ENCODE measurements around the gene HAGHL.
A peak's percentile ranks its signal among the peaks of the same experiment; 100 is the strongest.
"Not testable (repeated sequence)": the region's sequence is repeated elsewhere in the genome, so short reads cannot be mapped to it uniquely, and the experiment has no call there.

The HAGHL gene

GRCh38 chr16:689175-689897, 37.6 kb upstream of the HAGHL start:
- no peak for ATAC-seq

GRCh38 chr16:691242-691641, 35.7 kb upstream of the HAGHL start:
- not testable (repeated sequence) for ATAC-seq

DNA sequence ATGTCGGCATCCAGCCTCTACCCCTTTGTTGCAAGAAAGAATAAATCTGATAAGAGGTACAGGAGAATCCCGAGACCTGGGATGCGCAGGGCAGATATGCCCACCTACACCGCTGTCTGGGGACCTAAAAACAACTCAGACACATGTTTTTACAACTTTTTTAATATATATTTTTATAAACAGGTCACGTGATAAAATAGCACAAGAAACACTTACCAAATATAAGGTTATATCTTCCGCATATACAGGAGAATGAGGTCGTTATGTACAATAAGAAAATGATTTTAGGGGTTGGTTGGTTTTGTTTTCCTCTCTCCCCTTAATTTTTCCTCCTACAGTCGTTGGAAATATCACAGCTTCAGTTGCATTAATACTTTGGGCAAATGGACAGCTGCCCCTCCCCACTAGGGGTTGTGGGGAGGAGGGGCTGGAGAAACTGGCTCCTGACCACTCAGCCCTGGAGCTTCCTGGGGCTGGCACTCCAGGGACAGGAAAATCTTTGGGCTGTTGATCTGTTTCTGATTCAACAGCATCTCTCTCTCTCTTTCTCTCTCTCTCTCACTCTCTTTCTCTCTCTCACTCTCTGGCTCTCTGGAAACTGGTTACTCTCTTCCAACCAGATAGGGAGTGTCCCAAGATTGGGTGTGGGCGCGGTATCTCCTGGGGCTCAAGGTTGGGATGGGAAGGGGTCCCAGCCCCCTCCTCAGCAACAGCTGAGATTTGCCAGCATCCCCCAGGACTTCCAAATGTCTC, 34.4 kb upstream of the HAGHL start:
- ATAC-seq: no peak

DNA sequence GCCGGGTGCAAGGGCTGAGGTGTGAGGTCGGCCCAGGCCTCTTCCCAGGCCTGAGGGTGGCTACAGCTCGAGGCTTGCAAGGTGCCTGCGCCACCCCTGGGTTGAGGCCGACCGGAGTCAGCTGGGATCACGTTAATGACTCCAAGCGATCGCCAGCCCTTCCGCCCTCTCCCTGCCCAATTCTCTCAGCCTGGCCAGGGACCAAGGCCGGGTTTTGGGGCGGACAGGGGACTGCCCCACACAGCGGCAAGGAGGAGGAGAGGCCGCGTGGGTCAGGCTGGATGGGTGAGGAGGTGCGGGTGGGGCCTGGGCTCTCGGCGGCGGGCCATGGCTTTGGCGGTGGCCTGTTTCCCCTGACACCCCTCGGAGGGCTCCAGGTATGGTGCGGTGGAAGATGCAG, 33.5 kb upstream of the HAGHL start:
- no peak for ATAC-seq

DNA sequence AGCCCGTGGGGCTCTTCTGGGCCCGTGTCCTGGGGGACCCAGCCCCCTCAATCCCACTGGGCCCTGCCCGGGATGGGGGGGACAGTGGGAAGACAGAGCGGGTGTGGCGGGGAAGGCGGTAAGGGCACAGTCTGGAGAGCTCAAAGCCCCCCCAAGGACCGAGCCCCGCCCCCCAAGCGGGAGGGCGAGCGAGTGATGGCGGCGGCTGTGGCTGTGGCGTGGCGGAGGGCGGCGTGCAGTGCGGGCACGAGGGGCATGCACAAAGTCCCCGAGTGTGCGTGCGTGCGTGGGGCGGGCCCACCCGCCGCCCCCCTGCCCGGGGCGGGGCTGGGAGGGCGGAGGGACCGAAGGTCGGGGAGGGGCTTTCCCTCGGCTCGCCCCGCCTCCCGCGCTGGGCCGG, 33.1 kb upstream of the HAGHL start:
- no peak for ATAC-seq

GRCh38 chr16:694187-694862, 32.6 kb upstream of the HAGHL start:
- no peak for ATAC-seq

GRCh38 chr16:694863-695354, 32.0 kb upstream of the HAGHL start:
- ATAC-seq: no peak

DNA sequence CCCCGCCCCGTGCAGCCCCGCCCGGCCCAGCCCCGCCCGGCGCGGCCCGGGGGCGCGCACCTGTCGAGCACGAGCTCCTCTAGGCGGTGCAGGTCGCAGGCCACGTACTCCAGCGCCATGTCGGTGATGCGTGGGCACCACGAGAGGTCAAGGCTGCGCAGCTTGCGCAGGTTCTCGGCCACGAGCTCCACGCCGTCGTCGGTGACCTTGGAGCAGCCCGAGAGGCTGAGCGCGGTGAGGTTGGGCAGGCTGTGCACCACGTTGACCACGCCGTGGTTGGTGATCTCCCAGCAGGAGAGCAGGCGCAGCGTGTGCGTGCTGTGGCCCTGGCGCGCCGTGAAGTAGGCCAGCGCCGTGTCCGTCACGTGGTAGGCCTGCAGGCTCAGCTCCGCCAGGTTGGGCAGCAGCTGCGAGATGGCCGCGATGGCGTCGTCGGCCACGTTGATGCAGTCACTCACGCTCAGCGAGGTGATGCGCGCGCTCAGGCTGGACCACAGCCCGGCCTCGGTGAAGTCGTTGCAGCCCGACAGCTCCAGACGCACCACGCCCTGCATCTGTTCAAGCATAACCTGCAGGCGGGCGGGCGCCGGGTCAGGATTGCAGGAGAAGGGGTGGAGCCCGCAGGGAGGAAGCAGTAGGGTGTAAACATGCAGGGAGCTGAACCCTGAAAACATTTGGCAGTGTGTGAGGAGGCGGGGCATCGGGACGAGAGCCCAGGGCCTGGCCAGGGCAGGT, 31.4 kb upstream of the HAGHL start:
- ATAC-seq: peak; percentile 82 to 85

DNA sequence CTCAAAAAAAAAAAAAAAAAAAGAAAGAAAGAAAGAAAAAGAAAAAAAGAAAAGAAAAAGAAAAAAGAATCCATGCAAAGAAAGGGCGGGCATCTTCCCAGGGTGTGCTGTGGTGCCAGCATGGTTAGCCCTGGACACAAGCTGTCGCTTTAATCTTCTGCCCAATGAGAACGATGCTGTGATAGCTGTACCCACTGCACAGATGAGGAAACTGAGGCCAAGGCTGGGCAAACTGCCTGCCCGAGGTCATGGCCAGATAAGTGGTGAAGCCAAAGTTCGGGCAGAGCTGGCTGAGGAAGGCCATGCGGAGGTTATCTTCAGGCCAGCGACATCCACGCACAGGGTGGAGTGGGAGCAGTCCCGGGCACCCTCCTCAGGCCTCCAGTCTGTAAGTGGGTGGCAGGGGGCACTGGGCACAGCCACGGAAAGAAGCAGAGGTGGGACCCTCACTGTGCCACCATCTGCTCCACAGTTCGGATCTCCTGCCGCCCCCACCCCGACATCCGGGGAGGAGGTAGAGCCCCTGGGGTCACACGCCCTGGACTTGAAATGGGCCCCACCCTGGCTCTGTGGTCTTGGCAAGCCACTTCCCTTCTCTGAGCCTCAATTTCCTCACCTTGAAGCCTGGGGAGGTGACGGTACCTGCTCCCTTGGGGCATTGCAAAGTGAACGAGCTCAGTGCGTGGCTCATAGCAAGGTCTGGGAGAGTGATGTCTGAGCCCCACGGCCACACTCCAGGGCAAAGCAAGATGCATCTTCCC, 27.8 kb upstream of the HAGHL start:
- ATAC-seq: no peak

DNA sequence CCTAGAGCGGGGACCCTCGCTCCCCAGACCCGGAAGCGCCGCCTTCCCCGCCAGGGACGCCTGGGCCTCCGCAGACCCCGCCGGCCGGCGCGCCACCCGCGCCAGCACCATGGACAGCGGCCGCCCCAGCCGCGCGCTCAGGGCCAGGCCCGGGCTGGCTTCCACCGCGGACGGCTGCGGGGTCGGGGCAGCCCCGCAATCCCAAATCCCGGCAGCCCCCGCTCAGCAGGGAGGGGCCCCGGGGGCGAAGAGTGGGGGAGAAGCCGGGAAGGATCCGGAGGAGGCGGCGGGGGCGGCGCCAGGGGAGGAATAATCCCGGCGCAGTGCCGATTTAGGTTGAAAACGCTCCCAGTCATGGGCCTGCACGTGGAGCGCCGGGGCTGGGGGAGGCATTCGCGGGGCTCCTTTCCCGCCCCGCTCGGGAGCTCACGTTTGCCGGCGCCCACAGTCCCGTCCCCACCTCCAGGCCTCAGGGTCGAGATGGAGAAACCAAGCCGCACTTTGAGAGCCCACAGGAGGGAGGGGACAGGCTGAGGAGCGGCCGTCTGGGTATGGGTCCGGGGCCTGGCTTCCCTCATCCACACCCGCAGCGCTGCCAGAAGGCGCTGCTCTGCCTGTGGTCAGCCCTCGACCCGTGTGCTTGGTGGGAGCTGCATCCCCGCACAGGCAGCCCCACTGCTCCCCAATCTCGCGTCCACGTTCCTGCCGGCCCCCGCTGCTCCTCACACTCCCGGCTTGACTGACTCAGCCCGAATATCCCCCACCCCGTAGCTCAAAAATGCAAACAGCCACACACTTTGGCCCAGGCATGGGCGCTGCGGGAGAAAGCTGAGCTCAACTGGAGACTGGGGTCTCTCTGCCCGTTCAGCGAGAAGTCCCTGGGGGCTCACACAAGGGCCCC, 26.0 kb upstream of the HAGHL start:
- ATAC-seq: peak; percentile 64 to 71

DNA sequence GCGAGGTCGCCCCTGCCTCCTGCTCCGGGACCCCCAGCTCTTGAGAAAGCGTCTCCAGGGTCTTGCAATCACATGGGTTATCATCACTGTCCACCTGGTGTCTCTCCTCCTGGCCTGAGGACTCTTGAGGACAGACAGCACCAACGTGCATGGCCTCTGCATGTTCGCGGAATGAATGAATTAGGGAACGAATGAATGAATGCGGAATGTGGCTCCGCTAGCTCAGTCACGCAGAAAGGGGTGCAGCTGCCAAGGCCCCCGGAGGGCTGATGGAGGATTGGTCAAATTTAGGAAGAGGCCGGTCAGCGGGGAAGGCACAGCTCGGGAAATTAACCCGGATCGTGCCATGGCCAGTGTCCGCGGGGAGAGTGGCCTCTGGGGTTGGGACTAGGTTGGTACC, 24.6 kb upstream of the HAGHL start:
- ATAC-seq: no peak

GRCh38 chr16:703406-703805, 23.5 kb upstream of the HAGHL start:
- no peak for ATAC-seq

GRCh38 chr16:704047-704446, 22.9 kb upstream of the HAGHL start:
- ATAC-seq: no peak

DNA sequence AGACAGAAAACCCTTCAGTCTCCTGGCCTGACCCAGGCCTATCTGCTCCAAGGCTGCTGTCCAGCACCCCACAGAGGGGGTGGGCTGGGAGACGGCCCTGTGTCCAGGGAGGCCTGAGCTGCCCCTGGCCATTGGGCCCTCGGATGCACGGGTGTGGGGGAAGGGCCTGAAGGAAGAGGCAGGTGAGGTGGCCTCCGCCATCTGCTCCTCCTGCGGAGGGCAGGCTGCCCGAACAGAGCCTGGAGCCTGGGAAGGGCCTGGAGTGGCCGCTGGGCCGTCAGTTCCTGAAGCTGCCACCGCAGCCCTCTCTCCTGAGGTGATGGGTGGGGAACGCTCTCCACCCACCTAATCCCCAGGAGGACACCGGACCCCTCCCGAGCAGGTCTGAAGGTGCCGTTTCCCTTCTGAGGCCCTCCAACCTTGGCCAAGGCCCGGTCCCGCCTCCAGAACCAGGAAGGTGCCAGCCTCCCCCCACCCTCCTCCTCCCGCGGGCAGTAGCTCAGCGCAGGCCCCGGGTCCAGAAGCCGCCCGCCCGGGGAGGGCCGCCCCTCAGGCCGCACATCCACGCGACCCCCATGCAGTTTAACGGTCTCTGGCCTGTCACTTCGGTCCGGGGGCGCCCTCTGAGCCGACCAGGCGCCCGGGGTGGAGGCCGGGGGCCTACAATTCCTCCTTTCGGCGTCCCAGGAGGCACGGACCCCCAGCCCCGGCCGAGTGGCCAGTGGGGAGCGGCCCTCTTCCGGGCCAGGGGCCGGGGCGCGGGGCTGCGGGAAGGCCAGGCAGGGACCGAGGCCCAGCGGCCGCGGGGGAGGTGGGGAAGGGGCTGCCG, 22.1 kb upstream of the HAGHL start:
- ATAC-seq: no peak

- ATAC-seq: no peak
These were observed 21.3 kb upstream of the HAGHL start, which contains the start of gene FBXL16 for GRCh38 chr16:705431-706188. TSS of gene FBXL16 (minus strand) at chr16:705801. CDS start at chr16:697405, 8,396 bp downstream.

DNA sequence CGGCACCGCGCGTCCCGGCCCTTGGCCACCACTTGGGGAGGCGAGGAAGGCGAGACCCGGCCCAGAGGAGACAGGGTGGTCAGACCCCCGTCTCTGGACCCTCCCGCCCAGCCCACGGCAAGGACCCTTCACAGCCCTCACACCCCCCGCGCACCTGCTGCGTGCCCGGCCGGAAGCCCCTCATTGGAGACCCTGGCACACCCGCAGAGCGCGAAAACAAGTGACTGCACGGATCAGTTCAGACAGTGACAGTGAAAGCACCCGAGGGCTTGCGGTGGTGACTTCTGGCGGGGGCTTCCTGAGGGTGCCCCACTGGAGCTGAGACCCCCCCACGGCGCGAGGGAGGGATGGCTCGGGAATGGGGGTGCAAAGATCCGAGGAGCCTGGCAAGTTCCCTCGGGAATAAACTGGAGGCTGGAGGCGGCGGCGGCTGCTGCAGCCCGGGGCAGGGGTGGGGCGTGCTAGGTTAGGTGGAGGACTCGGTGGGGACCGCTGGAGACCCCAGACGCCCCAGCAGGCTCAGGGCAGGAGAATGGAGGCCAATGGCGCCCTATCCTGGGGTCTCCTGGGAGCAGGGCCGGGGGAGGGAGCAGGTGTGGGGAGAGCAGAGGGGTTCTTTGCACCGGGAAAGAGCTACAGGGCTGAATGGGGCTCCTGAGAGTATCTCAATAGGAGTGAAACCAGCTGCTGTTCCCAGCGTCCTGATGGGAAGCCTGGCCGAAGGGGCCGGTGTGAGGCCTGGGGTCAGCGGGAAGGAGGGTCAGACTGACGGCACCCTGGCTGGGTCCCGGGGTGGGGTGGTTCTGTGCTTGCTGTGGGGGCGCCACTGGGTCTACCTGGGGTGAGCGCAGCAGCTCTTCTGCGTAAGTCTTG, 20.5 kb upstream of the HAGHL start:
- no peak for ATAC-seq

DNA sequence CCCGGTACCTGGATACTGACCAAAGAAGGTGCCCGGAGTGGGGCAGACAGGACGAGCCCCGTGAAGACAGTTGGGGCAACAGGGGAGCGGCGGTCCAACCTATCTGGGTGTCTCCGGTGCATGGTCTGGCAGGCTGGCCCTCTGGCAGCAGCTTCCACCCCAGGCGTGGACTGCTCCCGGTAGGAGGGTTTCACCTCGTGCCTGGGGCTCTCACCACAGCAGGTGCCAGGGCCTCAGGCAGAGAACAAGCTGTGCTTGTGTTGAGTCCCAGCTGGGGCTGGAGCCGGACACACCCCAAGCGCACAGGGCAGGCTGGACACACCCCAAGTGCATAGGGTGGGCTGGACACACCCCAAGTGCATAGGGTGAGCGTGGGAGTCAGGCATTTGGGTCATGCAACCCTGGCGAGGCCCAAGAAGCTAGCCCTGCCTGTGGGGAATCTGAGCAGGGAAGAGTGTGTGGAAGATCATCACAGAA, 19.8 kb upstream of the HAGHL start:
- ATAC-seq: no peak

DNA sequence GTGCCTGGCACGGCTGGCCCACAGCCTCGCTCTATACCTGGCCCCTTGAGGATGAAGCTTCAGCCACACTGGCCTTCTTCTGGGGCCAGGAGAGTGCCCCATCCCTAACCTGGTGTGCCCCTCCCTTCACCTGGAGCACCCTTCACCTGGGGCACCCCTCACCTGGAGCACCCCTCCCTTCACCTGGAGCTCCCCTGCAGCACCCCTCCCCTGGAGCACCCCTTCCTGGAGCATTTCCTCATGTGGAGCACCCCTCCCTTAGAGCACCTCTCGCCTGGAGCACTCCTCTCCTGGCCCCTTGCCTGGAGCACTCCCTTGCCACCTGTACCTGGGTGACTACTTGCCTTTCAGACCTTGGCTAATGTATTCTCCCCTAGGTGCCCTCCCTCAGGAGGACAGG, 18.9 kb upstream of the HAGHL start:
- no peak for ATAC-seq

All from activated CD4-positive, CD25-positive, alpha-beta regulatory T cell treated with anti-CD3 and anti-CD28 coated beads, Interleukin-2, amount 50 U/mL, for 24 hours (primary cell).